GM18517 (cell line): ENCODE data around the gene SNURF.
"Not testable (repeated sequence)": the region's sequence is repeated elsewhere in the genome, so short reads cannot be mapped to it uniquely, and the experiment has no call there.

Source experiments
- ATAC-seq: cut with Tn5 transposase; IDR thresholded peaks from one replicate; pipeline ENCODE4 v1.9.1; 2021; ENCODE audit warnings: mild to moderate bottlenecking, moderate library complexity; ENCODE audit not compliant: unreplicated experiment

The SNURF gene

DNA sequence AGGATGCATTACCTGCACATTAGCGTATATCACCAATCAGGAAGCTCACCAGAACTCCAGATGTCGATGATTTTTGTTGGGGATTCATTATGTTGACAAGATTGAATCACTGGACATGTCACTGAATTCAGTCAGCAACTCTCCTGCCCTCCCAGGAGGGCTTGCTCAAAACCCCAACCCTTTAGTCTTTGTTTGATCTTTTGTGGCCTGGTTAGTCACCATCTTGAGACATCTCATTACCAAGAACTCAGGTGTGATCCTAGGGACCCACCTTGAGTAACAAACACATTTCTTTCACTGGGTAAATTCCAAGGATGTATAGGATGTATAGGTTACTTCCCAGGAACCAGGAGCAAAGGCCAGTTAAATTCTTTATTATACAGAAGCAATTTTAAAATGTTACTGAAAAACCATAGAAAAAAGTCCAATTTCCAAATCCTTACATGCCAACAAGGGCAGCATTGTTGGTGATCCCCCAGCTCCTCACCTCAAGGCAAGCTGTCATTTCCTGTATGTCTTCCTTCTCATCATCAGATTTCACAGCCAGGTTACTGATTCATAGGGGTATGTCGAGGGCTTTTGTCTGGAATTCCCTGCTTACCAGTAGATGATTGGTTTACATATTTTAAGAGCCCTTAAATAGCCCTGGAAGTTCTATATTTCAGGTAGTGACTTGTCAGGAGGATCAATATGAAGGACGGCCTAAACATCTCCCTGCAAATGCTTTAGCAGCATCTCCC, 11.7 kb downstream of the SNURF start:
- no peak for ATAC-seq

- no peak for ATAC-seq
Measured at GRCh38 chr15:24971052-24971451, 16.3 kb downstream of the SNURF start.

DNA sequence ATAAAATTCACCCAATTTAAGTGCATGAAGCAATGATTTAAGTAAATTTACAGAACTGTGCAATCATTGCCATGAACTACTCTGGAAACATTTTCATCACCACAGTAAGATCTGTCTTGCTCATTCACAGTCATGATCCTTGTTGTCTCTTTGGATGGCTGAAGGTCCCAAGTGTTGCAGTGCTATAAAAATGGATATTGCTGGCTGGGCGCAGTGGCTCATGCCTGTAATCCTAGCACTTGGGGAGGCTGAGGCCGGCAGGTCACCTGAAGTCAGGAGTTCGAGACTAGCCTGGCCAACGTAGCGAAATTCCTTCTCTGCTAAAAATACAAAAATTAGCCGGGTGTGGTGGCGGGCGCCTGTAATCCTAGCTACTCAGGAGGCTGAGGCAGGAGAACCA, 17.0 kb downstream of the SNURF start:
- no peak for ATAC-seq

GRCh38 chr15:24972707-24973106, 17.9 kb downstream of the SNURF start:
- not testable (repeated sequence) for ATAC-seq

DNA sequence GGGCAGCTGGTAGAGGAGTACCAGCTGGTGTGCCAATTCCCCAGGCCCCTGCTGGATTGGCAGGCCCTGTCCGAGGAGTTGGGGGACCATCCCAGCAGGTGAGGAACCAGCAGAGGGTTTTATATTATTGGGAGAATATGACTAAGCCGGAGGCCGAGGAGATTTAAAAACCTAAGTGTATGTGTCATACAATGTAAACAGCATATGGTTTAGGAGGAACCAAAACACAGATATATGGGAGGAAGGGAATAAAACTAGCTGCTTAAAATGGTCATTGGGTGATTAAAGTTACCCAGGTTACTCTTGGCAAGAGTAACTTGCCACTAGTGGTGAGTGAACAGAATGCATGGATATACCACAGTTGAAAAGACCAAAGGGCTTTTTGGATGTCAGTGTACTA, 22.1 kb downstream of the SNURF start:
- ATAC-seq, result no peak

- ATAC-seq, result no peak
Measured at GRCh38 chr15:24977686-24978085, 22.9 kb downstream of the SNURF start.

- ATAC-seq, result no peak
Measured at GRCh38 chr15:24985224-24985623, 30.4 kb downstream of the SNURF start.

DNA sequence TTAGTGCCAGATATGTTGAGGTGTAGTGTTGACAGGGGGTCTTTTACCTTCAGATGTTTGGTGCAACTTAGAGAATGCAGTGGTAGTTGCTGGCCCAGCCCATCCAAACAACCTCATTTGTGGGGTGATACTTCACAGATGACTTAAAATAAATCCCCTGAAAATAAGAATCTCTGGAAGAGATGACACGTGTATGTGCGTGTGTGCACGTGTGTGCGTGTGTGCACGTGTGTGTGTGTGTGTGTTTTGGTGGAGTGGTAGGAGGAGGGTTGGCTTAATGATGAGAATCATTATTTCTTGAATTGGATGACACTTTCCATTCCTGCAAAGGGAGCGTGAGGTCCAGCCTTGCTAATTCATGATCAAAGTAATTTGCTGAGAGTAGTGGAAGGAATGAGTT, 31.9 kb downstream of the SNURF start:
- no peak for ATAC-seq
